ENCODE measurements around the gene TMEM248. TPM values are rescaled to one million over a fixed set of nuclear protein-coding genes. Genes with fewer than 3 reads are reported as not detected.

Gene TMEM248
- total and polyA plus RNA-seq, 2 of the 13 experiments (the other 11 are each of a cell fraction or from before 2014, with no cell fraction given) = 54.3 to 109 TPM

GRCh38 chr7:66899552-66900280, 21.3 kb upstream of the TMEM248 start:
- no peaks in the 10 kb centered on the region for H3K4me1 ChIP-seq (ENCODE audit: insufficient read depth, low read length)
- no peaks in the 10 kb centered on the region for H3K79me2 ChIP-seq (ENCODE audit: insufficient read depth, low read length)
- no TSS peak for BruUV-seq (replicated peaks)
- H3K27me3 ChIP-seq (ENCODE audit: control insufficient read depth in 1 of 2, insufficient read depth in 2 of 2, low read length in 2 of 2) = no peaks in the 10 kb centered on the region
- WGBS (ENCODE audit: low lambda C conversion rate) = 92% methylated on average over 7 of the region's 7 CpGs
- DNase-seq (ENCODE audit: low spot score) (no peak), ATAC-seq (no peak), FAIRE-seq (no peak)
- in situ Hi-C loops (cut with HindIII; ENCODE audit: extremely low pct_ligation_motif_present, low pct_unique_long_range_greater_than_20kb) (no loop called here), intact Hi-C loops (cut with micrococcal nuclease; ENCODE audit: unreplicated experiment) (no loop called here)
- no peaks in the 10 kb centered on the region for H4K20me1 ChIP-seq (ENCODE audit: insufficient read depth, low read length)
- no peak overlapping the region for H3K4me3 ChIP-seq (replicated peaks in 1 of 3; ENCODE audit: insufficient read depth in 1 of 3, low read depth in 2 of 3, low read length in 3 of 3)
- TF ChIP-seq ZNF160 (CRISPR knock-in tag; IDR thresholded peaks at IDR 0.05) (no peak), ZSCAN12 (CRISPR knock-in tag; IDR thresholded peaks at IDR 0.05) (no peak), NFATC3 (CRISPR knock-in tag; IDR thresholded peaks at IDR 0.05) (no peak), ZFP36L2 (CRISPR knock-in tag; IDR thresholded peaks at IDR 0.05) (no peak), NRL (CRISPR knock-in tag; IDR thresholded peaks at IDR 0.05; ENCODE audit: borderline replicate concordance) (no peak), RARA (CRISPR knock-in tag; IDR thresholded peaks at IDR 0.05) (no peak), ZNF550 (CRISPR knock-in tag; IDR thresholded peaks at IDR 0.05; ENCODE audit: borderline replicate concordance) (no peak), ZNF350 (CRISPR knock-in tag; IDR thresholded peaks at IDR 0.05; ENCODE audit: borderline replicate concordance, low read depth) (no peak), PCBP2 (optimal IDR thresholded peaks at IDR 0.05; ENCODE audit: low read depth, low read length, poor library complexity, severe bottlenecking) (no peak), KDM5B (CRISPR knock-in tag; IDR thresholded peaks at IDR 0.05; ENCODE audit: borderline replicate concordance) (no peak), MATR3 (CRISPR knock-in tag; IDR thresholded peaks at IDR 0.05) (no peak), ZNF7 (CRISPR knock-in tag; IDR thresholded peaks at IDR 0.05) (no peak), CSRNP1 (CRISPR knock-in tag; IDR thresholded peaks at IDR 0.05) (no peak), ZNF468 (CRISPR knock-in tag; IDR thresholded peaks at IDR 0.05) (no peak), KLF15 (CRISPR knock-in tag; IDR thresholded peaks at IDR 0.05; ENCODE audit: borderline replicate concordance) (no peak), CHD2 (IDR thresholded peaks at IDR 0.05; ENCODE audit: low read depth, low read length) (no peak), MIER2 (CRISPR knock-in tag; IDR thresholded peaks at IDR 0.05) (no peak), ISL2 (CRISPR knock-in tag; IDR thresholded peaks at IDR 0.05) (no peak), THAP11 (CRISPR knock-in tag; IDR thresholded peaks at IDR 0.05) (no peak)
- TF ChIP-seq, protein P1, sequence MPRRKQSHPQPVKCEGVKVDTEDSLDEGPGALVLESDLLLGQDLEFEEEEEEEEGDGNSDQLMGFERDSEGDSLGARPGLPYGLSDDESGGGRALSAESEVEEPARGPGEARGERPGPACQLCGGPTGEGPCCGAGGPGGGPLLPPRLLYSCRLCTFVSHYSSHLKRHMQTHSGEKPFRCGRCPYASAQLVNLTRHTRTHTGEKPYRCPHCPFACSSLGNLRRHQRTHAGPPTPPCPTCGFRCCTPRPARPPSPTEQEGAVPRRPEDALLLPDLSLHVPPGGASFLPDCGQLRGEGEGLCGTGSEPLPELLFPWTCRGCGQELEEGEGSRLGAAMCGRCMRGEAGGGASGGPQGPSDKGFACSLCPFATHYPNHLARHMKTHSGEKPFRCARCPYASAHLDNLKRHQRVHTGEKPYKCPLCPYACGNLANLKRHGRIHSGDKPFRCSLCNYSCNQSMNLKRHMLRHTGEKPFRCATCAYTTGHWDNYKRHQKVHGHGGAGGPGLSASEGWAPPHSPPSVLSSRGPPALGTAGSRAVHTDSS (CRISPR knock-in tag; conservative IDR thresholded peaks at IDR 0.05) = no peak
- no peak overlapping the region for H3K27ac ChIP-seq (ENCODE audit: extremely low read length, insufficient read depth, low read length)
- H3K9me3 ChIP-seq (ENCODE audit: low read length) = no peaks in the 10 kb centered on the region
- no peak overlapping the region for H2AFZ ChIP-seq (ENCODE audit: low read length)
- H3K36me3 ChIP-seq (replicated peaks in 1 of 2; ENCODE audit: control insufficient read depth in 1 of 2, insufficient read depth in 2 of 2, low read length in 2 of 2) = peaks cover 8 to 32% of the 10 kb centered on the region in 2 experiments
- ChIA-PET POLR2A (no interaction called here), CTCF (ENCODE audit: low intra/inter-chr PET ratio, low total read pairs) (no interaction called here)
- H3K4me2 ChIP-seq (ENCODE audit: low read depth, low read length) = no peak overlapping the region
- H3K9ac ChIP-seq (ENCODE audit: insufficient read depth, low read depth, low read length) = no peak overlapping the region
